Kidney tubule cell (primary cell): Measurements from ENCODE around the gene CORO7.
"Not testable (repeated sequence)": the region's sequence is repeated elsewhere in the genome, so short reads cannot be mapped to it uniquely, and the experiment has no call there.

Experiments used
- DNase-seq: peaks from one replicate; pipeline ENCODE4 v3.0.0-alpha.2; 2018; ENCODE audit warnings: low spot score

CORO7 gene

GRCh38 chr16:4353675-4354074 lies 62.7 kb downstream of the CORO7 start:
- DNase-seq = no peak

GRCh38 chr16:4352843-4353242 lies 63.6 kb downstream of the CORO7 start:
- no peak for DNase-seq

GRCh38 chr16:4351880-4352279 lies 64.5 kb downstream of the CORO7 start:
- DNase-seq = peak; percentile 44

GRCh38 chr16:4350787-4351659 lies 65.4 kb downstream of the CORO7 start, which contains the start of gene PAM16:
Gene PAM16 (minus strand): TSS chr16:4351321. CDS start chr16:4351234, 87 bp downstream.
- peak; percentile 95 for DNase-seq

GRCh38 chr16:4350365-4350786 lies 66.0 kb downstream of the CORO7 start:
- no peak for DNase-seq

GRCh38 chr16:4349332-4349731 lies 67.1 kb downstream of the CORO7 start:
- no peak for DNase-seq

- DNase-seq = no peak
Observed at GRCh38 chr16:4347765-4348509, 68.5 kb downstream of the CORO7 start.

- DNase-seq = no peak
Observed at GRCh38 chr16:4347010-4347409, 69.4 kb downstream of the CORO7 start.

- no peak for DNase-seq
Observed at GRCh38 chr16:4345836-4346781, 70.3 kb downstream of the CORO7 start.

- DNase-seq = no peak
Observed at GRCh38 chr16:4344983-4345835, 71.2 kb downstream of the CORO7 start.

GRCh38 chr16:4344300-4344982 lies 72.0 kb downstream of the CORO7 start:
- DNase-seq = not testable (repeated sequence)

- no peak for DNase-seq
Observed at GRCh38 chr16:4342866-4343744, 73.3 kb downstream of the CORO7 start.

GRCh38 chr16:4341250-4341649 lies 75.1 kb downstream of the CORO7 start:
- DNase-seq = no peak

GRCh38 chr16:4340443-4340842 lies 76.0 kb downstream of the CORO7 start:
- no peak for DNase-seq

- DNase-seq = peak; percentile 39
Observed at GRCh38 chr16:4339909-4340308, 76.5 kb downstream of the CORO7 start.

GRCh38 chr16:4339455-4339854 lies 76.9 kb downstream of the CORO7 start:
- no peak for DNase-seq

GRCh38 chr16:4338712-4339299 lies 77.6 kb downstream of the CORO7 start:
- no peak for DNase-seq

GRCh38 chr16:4338125-4338582 lies 78.2 kb downstream of the CORO7 start:
- DNase-seq = no peak

GRCh38 chr16:4337540-4338088 lies 78.8 kb downstream of the CORO7 start:
- no peak for DNase-seq
